ENCODE data around the gene LYL1.

The LYL1 gene

DNA sequence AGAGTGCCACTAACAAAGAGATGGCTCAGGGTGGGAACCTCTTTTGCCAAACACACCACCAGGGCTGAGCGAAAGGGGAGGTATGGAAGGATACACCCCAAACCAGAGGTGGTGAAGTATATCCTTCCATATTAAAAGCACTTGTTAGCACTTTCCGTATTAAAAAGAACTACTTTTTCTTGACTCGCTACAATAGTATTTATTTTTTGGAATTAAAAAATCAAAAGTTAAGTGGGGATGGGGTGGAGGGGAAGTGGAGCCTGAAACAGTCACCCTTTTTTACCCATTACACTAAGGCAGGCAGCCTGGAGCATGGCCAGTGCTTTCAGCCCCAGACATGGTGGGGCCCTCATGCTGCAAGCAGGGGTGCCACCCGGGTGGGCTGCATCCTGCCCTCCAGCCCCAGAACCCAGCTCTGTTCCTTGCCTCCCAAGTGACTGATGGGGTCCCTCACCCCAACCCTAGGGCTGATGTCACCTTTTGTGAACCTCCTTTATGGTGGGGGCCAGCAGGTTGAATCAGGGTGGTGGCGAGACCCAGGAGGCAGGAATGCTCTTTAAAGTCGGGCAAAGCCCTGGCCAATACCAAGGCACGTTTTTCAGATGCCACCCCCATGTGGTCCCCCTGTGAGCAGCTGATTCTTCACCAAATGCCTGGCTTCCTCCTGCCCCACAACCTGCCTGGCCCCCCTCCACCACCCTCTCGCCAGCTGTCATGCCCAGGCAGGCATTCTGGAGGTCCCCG is 31.0 kb downstream of the LYL1 start:
- no peak overlapping the region for H3K4me3 ChIP-seq (replicated peaks; ENCODE audit: low read depth, low read length)

GRCh38 chr19:13070425-13071140 is 32.1 kb downstream of the LYL1 start:
- no peak for DNase-seq (ENCODE audit: low read depth)
- no peak overlapping the region for H3K4me3 ChIP-seq (replicated peaks; ENCODE audit: low read depth, low read length)
- no peak for TF ChIP-seq CTCF (IDR thresholded peaks at IDR 0.05; ENCODE audit: low read length, missing control alignments)

More for the DNA sequence above, 31.0 kb downstream of the LYL1 start:
- no peak for DNase-seq (ENCODE audit: low read depth)
- no peak for TF ChIP-seq CTCF (IDR thresholded peaks at IDR 0.05; ENCODE audit: low read length, missing control alignments)

GRCh38 chr19:13069415-13070359 is 33.0 kb downstream of the LYL1 start:
- TF ChIP-seq CTCF (IDR thresholded peaks at IDR 0.05; ENCODE audit: low read length, missing control alignments) = no peak
- H3K4me3 ChIP-seq (replicated peaks; ENCODE audit: low read depth, low read length) = no peak overlapping the region
- no peak for DNase-seq (ENCODE audit: low read depth)

DNA sequence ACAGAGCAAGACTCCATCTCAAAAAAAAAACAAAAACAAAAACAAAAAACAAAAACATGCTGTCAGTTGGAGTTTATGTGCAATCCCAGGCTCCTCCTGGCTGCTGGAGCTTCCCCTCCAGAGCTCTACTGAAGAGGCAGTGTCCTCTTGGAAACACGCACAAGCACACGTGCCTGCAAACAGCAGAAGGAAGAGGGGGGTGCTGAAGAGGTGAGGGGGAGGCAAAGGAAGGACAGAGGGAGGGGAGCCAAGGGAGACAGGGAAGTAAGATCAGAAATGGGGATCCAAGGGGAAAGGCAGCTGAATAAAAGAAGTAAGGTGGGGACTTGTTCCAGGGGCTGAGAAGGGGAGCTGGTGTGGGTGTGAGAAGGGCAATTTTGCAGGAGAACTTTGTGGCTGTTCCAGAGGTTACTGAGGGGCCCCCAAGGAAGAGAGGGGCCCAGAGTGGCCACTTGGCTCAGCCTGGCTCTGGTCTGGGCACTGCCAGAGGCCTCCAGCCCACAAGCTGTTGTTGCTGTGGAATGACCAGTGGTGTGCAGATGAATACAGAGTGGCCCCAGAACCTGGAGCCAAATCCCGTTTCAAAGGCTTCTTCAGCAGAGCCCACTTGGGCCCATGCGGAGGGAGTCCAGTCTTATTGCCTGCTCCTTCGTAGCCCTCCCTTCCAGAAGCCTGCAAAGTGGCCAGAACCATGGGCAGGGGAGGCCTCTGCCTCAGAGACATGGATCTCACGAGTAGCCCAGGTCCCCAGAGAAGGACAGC is 34.4 kb downstream of the LYL1 start:
- no peak for DNase-seq (ENCODE audit: low read depth)
- H3K4me3 ChIP-seq (replicated peaks; ENCODE audit: low read depth, low read length) = no peak overlapping the region
- no peak for TF ChIP-seq CTCF (IDR thresholded peaks at IDR 0.05; ENCODE audit: low read length, missing control alignments)

GRCh38 chr19:13066933-13067807 is 35.5 kb downstream of the LYL1 start:
- DNase-seq (ENCODE audit: low read depth) = no peak
- H3K4me3 ChIP-seq (replicated peaks; ENCODE audit: low read depth, low read length) = no peak overlapping the region
- TF ChIP-seq CTCF (IDR thresholded peaks at IDR 0.05; ENCODE audit: low read length, missing control alignments) = no peak

Measured in fibroblast of pulmonary artery (primary cell).